IMR-90 (cell line): ENCODE data around the gene C12orf75. TPM values are rescaled to one million over a fixed set of nuclear protein-coding genes. Genes with fewer than 3 reads are reported as not detected.

ENCODE experiments used
- ATAC-seq: fragments of 200-7000 bp; cut with Tn5 transposase; 2 replicates; pipeline ENCODE4 v1.9.1; 2020; ENCODE audit warnings: low read depth, mild to moderate bottlenecking, moderate library complexity
- BruUV-seq: library from RNA; stranded (reverse); fragments of 400-500 nt; replicated peaks from 2 replicates; lab custom pipeline; 2021; lab: Mats Ljungman, UMichigan
- CTCF ChIA-PET: fragments of 300-600 bp; formaldehyde crosslinking; extraction: SDS; loops from one replicate; lab custom pipeline; 2021; ENCODE audit warnings: antibody characterized with exemption; lab: Yijun Ruan, JAX
- POLR2A ChIA-PET: fragments of 300-600 bp; sonication (Branson Sonifier 250); formaldehyde crosslinking; loops from one replicate; lab custom pipeline; 2022; ENCODE audit warnings: antibody characterized with exemption; ENCODE audit not compliant: unreplicated experiment; lab: Charles Lee
- DNase-seq: peaks from one replicate; pipeline ENCODE4 v3.0.0; 2013
- H2AFZ ChIP-seq: replicated peaks from 2 replicates; pipeline ENCODE3; 2013; ENCODE audit warnings: low read length, mild to moderate bottlenecking; ENCODE audit not compliant: poor library complexity
- H2AK5ac ChIP-seq: 2 replicates; pipeline ENCODE4 v1.6.1; 2013; ENCODE audit warnings: low read depth, low read length, inconsistent platforms
- H2AK9ac ChIP-seq: replicated peaks from 2 replicates; pipeline ENCODE3; 2013; ENCODE audit warnings: mild to moderate bottlenecking, low read depth, low read length, moderate library complexity; ENCODE audit not compliant: poor library complexity
- H2BK120ac ChIP-seq: 2 replicates; pipeline ENCODE4 v1.6.1; 2013; ENCODE audit warnings: low read depth, low read length, inconsistent platforms
- H2BK15ac ChIP-seq: 3 replicates; pipeline ENCODE4 v1.6.1; 2013; ENCODE audit warnings: low read depth, low read length, inconsistent platforms
- H2BK20ac ChIP-seq: 2 replicates; pipeline ENCODE4 v1.6.1; 2013; ENCODE audit warnings: low read depth, mild to moderate bottlenecking, inconsistent platforms, low read length, moderate library complexity
- H2BK5ac ChIP-seq: 2 replicates; pipeline ENCODE4 v1.6.1; 2013; ENCODE audit warnings: mild to moderate bottlenecking, low read depth, low read length, inconsistent platforms; ENCODE audit not compliant: poor library complexity, severe bottlenecking
- H3K14ac ChIP-seq: replicated peaks from 2 replicates; pipeline ENCODE4 v1.6.1; 2013; ENCODE audit warnings: low read depth, low read length, inconsistent platforms
- H3K18ac ChIP-seq: 2 replicates; pipeline ENCODE4 v1.6.1; 2013; ENCODE audit warnings: low read depth, low read length, control low read depth
- H3K23ac ChIP-seq: 2 replicates; pipeline ENCODE4 v1.6.1; 2013; ENCODE audit warnings: low read depth, low read length, inconsistent platforms
- H3K27ac ChIP-seq: 2 replicates; pipeline ENCODE4 v1.5.1; 2013; ENCODE audit warnings: mild to moderate bottlenecking, control low read depth, low read length; ENCODE audit not compliant: insufficient read depth
- H3K27me3 ChIP-seq: 2 replicates; pipeline ENCODE4 v1.6.1; 2013; ENCODE audit warnings: low read length; ENCODE audit not compliant: control insufficient read depth, insufficient read depth
- H3K36me3 ChIP-seq: 2 replicates; pipeline ENCODE4 v1.6.1; 2013; ENCODE audit warnings: low read length, mixed read lengths; ENCODE audit not compliant: control insufficient read depth, insufficient read depth
- H3K4ac ChIP-seq: 2 replicates; pipeline ENCODE4 v1.6.1; 2013; ENCODE audit warnings: low read depth, low read length, inconsistent platforms
- H3K4me1 ChIP-seq: 2 replicates; pipeline ENCODE4 v1.6.1; 2013; ENCODE audit warnings: low read length, mixed read lengths; ENCODE audit not compliant: control insufficient read depth, insufficient read depth
- H3K4me2 ChIP-seq: 2 replicates; pipeline ENCODE4 v1.6.1; 2013; ENCODE audit warnings: low read depth, mild to moderate bottlenecking, control low read depth, low read length, moderate library complexity
- H3K4me3 ChIP-seq: 2 replicates; pipeline ENCODE4 v1.5.1; 2013; ENCODE audit warnings: low read depth, mild to moderate bottlenecking, control low read depth, low read length, moderate library complexity; ENCODE audit not compliant: insufficient read depth
- H3K56ac ChIP-seq: 2 replicates; pipeline ENCODE4 v1.6.1; 2013; ENCODE audit warnings: low read length, inconsistent platforms; ENCODE audit not compliant: insufficient read depth; ENCODE audit errors: extremely low read depth
- H3K79me1 ChIP-seq, 2 experiments: 2 replicates each; pipeline ENCODE4 v1.6.1; 2013; ENCODE audit warnings: low read length in 2 of 2, inconsistent platforms in 1 of 2, low read depth in 1 of 2
- H3K9ac ChIP-seq: 2 replicates; pipeline ENCODE4 v1.6.1; 2013; ENCODE audit warnings: low read depth, low read length, control low read depth
- H3K9me1 ChIP-seq: 2 replicates; pipeline ENCODE4 v1.6.1; 2013; ENCODE audit warnings: low read length, inconsistent platforms; ENCODE audit not compliant: insufficient read depth
- H3K9me3 ChIP-seq: 2 replicates; pipeline ENCODE4 v1.6.1; 2013; ENCODE audit warnings: low read length; ENCODE audit not compliant: control insufficient read depth, insufficient read depth
- H4K20me1 ChIP-seq: 2 replicates; pipeline ENCODE4 v1.6.1; 2013; ENCODE audit warnings: low read length, inconsistent platforms; ENCODE audit not compliant: insufficient read depth
- H4K5ac ChIP-seq: 2 replicates; pipeline ENCODE4 v1.6.1; 2013; ENCODE audit warnings: mild to moderate bottlenecking, low read depth, low read length, control low read depth
- H4K8ac ChIP-seq, 2 experiments: 2 replicates each; pipeline ENCODE4 v1.6.1; 2013; ENCODE audit warnings: low read depth in 2 of 2, low read length in 2 of 2, control low read depth in 1 of 2, inconsistent platforms in 1 of 2
- H4K91ac ChIP-seq: 2 replicates; pipeline ENCODE4 v1.6.1; 2013; ENCODE audit warnings: low read depth, low read length, inconsistent platforms; ENCODE audit not compliant: insufficient read depth
- CEBPB ChIP-seq: IDR thresholded peaks from 2 replicates; pipeline ENCODE4 v1.6.1; 2012; ENCODE audit warnings: low read depth, low read length, improper control_type of control experiment
- CTCF ChIP-seq: conservative IDR thresholded peaks from 2 replicates; pipeline ENCODE4 v1.5.1; 2012; ENCODE audit warnings: mild to moderate bottlenecking, low read depth, low read length, improper control_type of control experiment
- FOS ChIP-seq: fragments of 150-350 bp; IDR thresholded peaks from 2 replicates; pipeline ENCODE4 v1.6.1; 2016; ENCODE audit warnings: low read depth, low read length
- MAFK ChIP-seq: IDR thresholded peaks from 2 replicates; pipeline ENCODE4 v1.6.1; 2012; ENCODE audit warnings: low read depth, low read length, improper control_type of control experiment
- MXI1 ChIP-seq: IDR thresholded peaks from 2 replicates; pipeline ENCODE4 v1.6.1; 2012; ENCODE audit warnings: low read depth, mild to moderate bottlenecking, low read length, moderate library complexity, borderline replicate concordance
- NFE2L2 ChIP-seq: fragments of 150-350 bp; IDR thresholded peaks from 2 replicates; pipeline ENCODE4 v1.6.1; 2016; ENCODE audit warnings: low read depth, mild to moderate bottlenecking, low read length
- RAD21 ChIP-seq: IDR thresholded peaks from 2 replicates; pipeline ENCODE4 v1.6.1; 2012; ENCODE audit warnings: low read length, improper control_type of control experiment
- SMC3 ChIP-seq: fragments of 150-350 bp; IDR thresholded peaks from 2 replicates; pipeline ENCODE4 v1.6.1; 2016; ENCODE audit warnings: low read depth, mild to moderate bottlenecking, antibody characterized with exemption, low read length, moderate library complexity
- WGBS, 2 experiments: methylation state at CpG; one replicate each; pipeline versions ENCODE4 v1.1.5 to v1.1.7; 2013; ENCODE audit warnings: missing lambda C conversion rate in 2 of 2; ENCODE audit not compliant: insufficient read length in 1 of 2; ENCODE audit errors: extremely low coverage in 2 of 2; 5-methylcytosine and 5-hydroxymethylcytosine counted together
- dilution Hi-C: fragments of 300-500 bp; cut with HindIII; formaldehyde crosslinking; loops from one replicate; pipeline ENCODE4 v1.14.3; 2018; ENCODE audit warnings: low sequenced_read_pairs; ENCODE audit not compliant: unreplicated experiment
- in situ Hi-C: fragments of 300-500 bp; cut with MboI; formaldehyde crosslinking; loops from 3 replicates; pipeline ENCODE4 v1.14.3; 2019; ENCODE audit warnings: low sequenced_read_pairs, inconsistent platforms, mixed read lengths
- intact Hi-C: fragments of 100-400 bp; cut with micrococcal nuclease; formaldehyde crosslinking; loops from 2 replicates; pipeline ENCODE4 v1.10.0; 2022
- polyA plus RNA-seq, 3 experiments: library from polyadenylated mRNA; depleted of rRNA; stranded (reverse); fragments of >200 nt; gene quantifications; 2 replicates each; pipeline ENCODE4 v1.2.3, GENCODE V29; 2012; ENCODE audit warnings: low replicate concordance in 1 of 3
- total RNA-seq: library from RNA; depleted of rRNA; stranded (reverse); fragments of >200 nt; gene quantifications from 2 replicates; pipeline ENCODE4 v1.2.3, GENCODE V29; 2012

Gene C12orf75
- total and polyA plus RNA-seq, 2 of the 4 experiments (the other 2 are of a cell fraction): 145 to 278 TPM

GRCh38 chr12:105369014-105369413, 38.5 kb downstream of the C12orf75 start:
- peaks cover 34 to 58% of the 10 kb centered on the region in 2 experiments for H3K79me1 ChIP-seq
- no peak overlapping the region for H4K91ac ChIP-seq
- in situ Hi-C loops (no loop called here), intact Hi-C loops (loop anchor here (5.0 kb wide), 1 partner anchor 37 kb away; the partner anchor contains the start of gene C12orf75), dilution Hi-C loops (no loop called here)
- no peak overlapping the region for H2BK15ac ChIP-seq
- H3K9me3 ChIP-seq: no peaks in the 10 kb centered on the region
- WGBS, 2 experiments: 100% methylated on average over 1 of the region's 3 CpGs; no CpG with 5 or more reads in 1 of the 2 experiments
- DNase-seq (peak; percentile 84), ATAC-seq (peak; percentile 92)
- H3K27me3 ChIP-seq: no peaks in the 10 kb centered on the region
- H3K4me1 ChIP-seq: peaks cover 4% of the 10 kb centered on the region; the same call in 1 of the 2 replicates
- H4K20me1 ChIP-seq: peaks cover 4% of the 10 kb centered on the region; the same call in 1 of the 2 replicates
- no peak overlapping the region for H2BK5ac ChIP-seq
- H2AK9ac ChIP-seq: no peak overlapping the region
- H3K4ac ChIP-seq: no peak overlapping the region
- H4K5ac ChIP-seq: no peak overlapping the region
- no peak overlapping the region for H3K56ac ChIP-seq
- no peak overlapping the region for H3K9ac ChIP-seq
- no peak overlapping the region for H3K27ac ChIP-seq
- no peak overlapping the region for H2BK120ac ChIP-seq
- CTCF ChIA-PET: interaction anchor here (0.8 to 1.1 kb wide), 3 partner anchors 13 to 158 kb away, joined by 3 to 4 read pairs (median 3); no protein-coding TSS in a partner anchor
- no peak overlapping the region for H3K23ac ChIP-seq
- H3K4me2 ChIP-seq: no peak overlapping the region
- H2BK20ac ChIP-seq: no peak overlapping the region
- no peak overlapping the region for H2AFZ ChIP-seq
- peaks cover 7% of the 10 kb centered on the region for H3K9me1 ChIP-seq
- no TSS peak for BruUV-seq
- H3K36me3 ChIP-seq: peaks cover 10% of the 10 kb centered on the region
- H2AK5ac ChIP-seq: no peak overlapping the region
- no peak overlapping the region for H3K14ac ChIP-seq
- TF ChIP-seq CEBPB: peak; percentile 52; the same call in 1 of the 2 replicates
- no peak for TF ChIP-seq MAFK
- peak; percentile 46 for TF ChIP-seq CTCF
- TF ChIP-seq SMC3: peak; percentile 48; the same call in 1 of the 2 replicates
- no peak for TF ChIP-seq MXI1
- TF ChIP-seq FOS: no peak
- TF ChIP-seq RAD21: peak; percentile 62
- no peak for TF ChIP-seq NFE2L2
- POLR2A ChIA-PET: no interaction called here
- H4K8ac ChIP-seq: no peak overlapping the region
- no peak overlapping the region for H3K4me3 ChIP-seq
- no peak overlapping the region for H3K18ac ChIP-seq
